Neural cell (in vitro differentiated cells): Measurements from ENCODE around the gene CAGE1. TPM values are rescaled to one million over a fixed set of nuclear protein-coding genes. Genes with fewer than 3 reads are reported as not detected.
"Not testable (repeated sequence)": the region's sequence is repeated elsewhere in the genome, so short reads cannot be mapped to it uniquely, and the experiment has no call there.

Experiments used
- H2AFZ ChIP-seq: fragments of 200-600, 300-800 bp; sonication (generic), shearing (Covaris generic); 2 replicates; pipeline ENCODE4 v1.6.0; 2014; ENCODE audit warnings: low read depth, mild to moderate bottlenecking, antibody characterized with exemption, low read length, moderate library complexity
- H3F3A ChIP-seq: fragments of 200-600 bp; shearing (Covaris generic); 2 replicates; pipeline ENCODE4 v1.6.1; 2016; ENCODE audit warnings: mild to moderate bottlenecking, moderate library complexity, mixed read lengths, antibody characterized with exemption, low read length; ENCODE audit not compliant: insufficient read depth, poor library complexity, severe bottlenecking
- H3K27ac ChIP-seq: fragments of 200-600, 300-800 bp; sonication (generic), shearing (Covaris generic); 2 replicates; pipeline ENCODE4 v1.5.1; 2014; ENCODE audit warnings: mild to moderate bottlenecking, low read length, moderate library complexity
- H3K27me3 ChIP-seq: fragments of 300-800, 200-600 bp; sonication (generic), shearing (Covaris generic); 2 replicates; pipeline ENCODE4 v1.6.0; 2014; ENCODE audit warnings: mild to moderate bottlenecking, low read depth, low read length, moderate library complexity; ENCODE audit not compliant: insufficient read depth
- H3K36me3 ChIP-seq: fragments of 300-800, 200-600 bp; sonication (generic), shearing (Covaris generic); 2 replicates; pipeline ENCODE4 v1.5.1; 2014; ENCODE audit warnings: mild to moderate bottlenecking, antibody characterized with exemption, low read length, moderate library complexity; ENCODE audit not compliant: insufficient read depth
- H3K4me2 ChIP-seq: fragments of 300-800, 200-600 bp; sonication (generic), shearing (Covaris generic); 2 replicates; pipeline ENCODE4 v1.6.0; 2014; ENCODE audit warnings: mild to moderate bottlenecking, low read length
- H3K4me3 ChIP-seq: fragments of 300-800, 200-600 bp; sonication (generic), shearing (Covaris generic); 2 replicates; pipeline ENCODE4 v1.5.1; 2014; ENCODE audit warnings: mild to moderate bottlenecking, low read length, moderate library complexity
- H3K79me2 ChIP-seq: fragments of 200-600 bp; shearing (Covaris generic); replicated peaks from 2 replicates; pipeline ENCODE4 v1.6.0; 2014; ENCODE audit warnings: mild to moderate bottlenecking, low read length, moderate library complexity; ENCODE audit not compliant: insufficient read depth
- H3K9ac ChIP-seq: fragments of 300-800, 200-600 bp; sonication (generic), shearing (Covaris generic); 2 replicates; pipeline ENCODE4 v1.6.1; 2016; ENCODE audit warnings: mild to moderate bottlenecking, low read length, mixed read lengths
- H3K9me2 ChIP-seq: fragments of 200-600 bp; shearing (Covaris generic); 2 replicates; pipeline ENCODE4 v1.6.1; 2016; ENCODE audit warnings: mild to moderate bottlenecking, low read length, mixed read lengths; ENCODE audit not compliant: insufficient read depth
- H3K9me3 ChIP-seq: fragments of 200-600, 300-800 bp; sonication (generic), shearing (Covaris generic); 2 replicates; pipeline ENCODE4 v1.6.1; 2016; ENCODE audit warnings: mild to moderate bottlenecking, mixed run types, low read length, moderate library complexity, mixed read lengths
- H4K20me1 ChIP-seq: fragments of 200-600 bp; shearing (Covaris generic); 2 replicates; pipeline ENCODE4 v1.6.1; 2016; ENCODE audit warnings: mild to moderate bottlenecking, mixed run types; ENCODE audit not compliant: insufficient read depth
- CTCF ChIP-seq: fragments of 450-650 bp; IDR thresholded peaks from 2 replicates; pipeline ENCODE4 v1.5.1; 2014; ENCODE audit warnings: antibody characterized with exemption, mild to moderate bottlenecking, moderate library complexity; ENCODE audit not compliant: poor library complexity, severe bottlenecking
- EP300 ChIP-seq: fragments of 450-650 bp; conservative IDR thresholded peaks from 2 replicates; pipeline ENCODE4 v1.6.1; 2014; ENCODE audit warnings: antibody characterized with exemption, mild to moderate bottlenecking, moderate library complexity; ENCODE audit not compliant: poor library complexity, severe bottlenecking
- EZH2 ChIP-seq: fragments of 200-600, 300-800 bp; shearing (Covaris generic), sonication (generic); IDR thresholded peaks from 2 replicates; pipeline ENCODE4 v1.6.1; 2014; ENCODE audit warnings: antibody characterized with exemption, low read length, borderline replicate concordance, mild to moderate bottlenecking; ENCODE audit not compliant: insufficient read depth, poor library complexity, severe bottlenecking
- MXI1 ChIP-seq: fragments of 450-650 bp; conservative IDR thresholded peaks from 2 replicates; pipeline ENCODE4 v1.6.1; 2014; ENCODE audit warnings: antibody characterized with exemption, mild to moderate bottlenecking; ENCODE audit not compliant: poor library complexity, severe bottlenecking
- POLR2AphosphoS5 ChIP-seq: IDR thresholded peaks from 2 replicates; pipeline ENCODE4 v1.6.1; 2012
- RAD21 ChIP-seq: fragments of 450-650 bp; conservative IDR thresholded peaks from 2 replicates; pipeline ENCODE4 v1.6.1; 2014; ENCODE audit warnings: antibody characterized with exemption, mild to moderate bottlenecking, moderate library complexity
- SMC3 ChIP-seq: fragments of 450-650 bp; conservative IDR thresholded peaks from 2 replicates; pipeline ENCODE4 v1.6.1; 2014; ENCODE audit warnings: antibody characterized with exemption, mild to moderate bottlenecking, moderate library complexity; ENCODE audit not compliant: poor library complexity
- TAF1 ChIP-seq: IDR thresholded peaks from 2 replicates; pipeline ENCODE4 v1.6.1; 2012; ENCODE audit warnings: low read depth
- polyA plus RNA-seq: library from polyadenylated mRNA; depleted of rRNA; stranded (reverse); fragments of >200 nt; gene quantifications from 2 replicates; pipeline ENCODE4 v1.2.3, GENCODE V29; 2014
- TF ChIP-seq, protein P1 (sequence below): IDR thresholded peaks from 2 replicates; pipeline ENCODE4 v1.6.1; 2012; ENCODE audit warnings: borderline replicate concordance

The CAGE1 gene
- polyA plus RNA-seq, 1 donor from 2014 or later: not detected

DNA sequence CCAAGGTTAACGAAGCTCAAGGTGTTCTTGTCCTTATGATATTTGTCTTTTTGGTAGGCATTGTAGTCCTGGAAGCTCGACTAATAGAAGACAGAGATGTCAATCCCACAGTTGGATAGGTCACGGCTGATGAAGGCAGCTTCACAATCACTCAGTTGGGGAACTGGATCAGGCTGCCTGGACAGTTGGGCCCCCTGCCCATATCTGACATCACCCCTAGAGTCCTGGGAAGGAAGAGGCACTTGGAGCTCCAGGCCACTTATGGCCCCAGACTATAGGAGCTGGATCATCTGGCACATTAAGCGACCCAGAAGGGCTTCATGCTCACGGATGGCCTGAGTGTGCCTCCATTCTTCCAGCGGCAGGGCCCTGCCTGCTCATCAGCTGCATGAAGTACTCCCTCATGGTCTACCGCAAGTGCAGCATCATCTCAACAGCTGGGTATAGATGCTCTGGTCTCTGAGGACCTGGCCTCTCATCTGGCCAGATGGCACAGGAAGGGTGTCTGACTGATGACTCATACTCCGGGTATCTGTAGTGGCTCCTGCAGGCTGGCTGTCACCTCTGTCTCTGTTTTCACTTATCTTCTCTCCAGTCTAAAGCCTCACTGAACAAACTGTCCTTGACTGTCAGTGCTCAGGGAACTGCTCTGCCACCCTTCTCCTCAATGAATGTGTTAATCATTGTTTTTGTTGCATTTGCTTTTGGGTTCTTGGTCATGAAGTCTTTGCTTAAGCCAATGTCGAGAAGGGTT, 47.4 kb downstream of the CAGE1 start:
- no peak overlapping the region for H3K4me2 ChIP-seq
- no peaks in the 10 kb centered on the region for H3K79me2 ChIP-seq
- H3K9me2 ChIP-seq: no peaks in the 10 kb centered on the region
- H3K36me3 ChIP-seq: no peaks in the 10 kb centered on the region
- H3K9ac ChIP-seq: no peak overlapping the region
- H3K27me3 ChIP-seq: no peaks in the 10 kb centered on the region
- H3F3A ChIP-seq: no peaks in the 10 kb centered on the region
- no peaks in the 10 kb centered on the region for H3K9me3 ChIP-seq
- no peak overlapping the region for H2AFZ ChIP-seq
- H4K20me1 ChIP-seq: no peaks in the 10 kb centered on the region
- TF ChIP-seq EZH2 (no peak), EP300 (no peak), MXI1 (no peak), CTCF (no peak), RAD21 (no peak), POLR2AphosphoS5 (no peak), SMC3 (no peak), TAF1 (no peak)
- TF ChIP-seq, protein P1, sequence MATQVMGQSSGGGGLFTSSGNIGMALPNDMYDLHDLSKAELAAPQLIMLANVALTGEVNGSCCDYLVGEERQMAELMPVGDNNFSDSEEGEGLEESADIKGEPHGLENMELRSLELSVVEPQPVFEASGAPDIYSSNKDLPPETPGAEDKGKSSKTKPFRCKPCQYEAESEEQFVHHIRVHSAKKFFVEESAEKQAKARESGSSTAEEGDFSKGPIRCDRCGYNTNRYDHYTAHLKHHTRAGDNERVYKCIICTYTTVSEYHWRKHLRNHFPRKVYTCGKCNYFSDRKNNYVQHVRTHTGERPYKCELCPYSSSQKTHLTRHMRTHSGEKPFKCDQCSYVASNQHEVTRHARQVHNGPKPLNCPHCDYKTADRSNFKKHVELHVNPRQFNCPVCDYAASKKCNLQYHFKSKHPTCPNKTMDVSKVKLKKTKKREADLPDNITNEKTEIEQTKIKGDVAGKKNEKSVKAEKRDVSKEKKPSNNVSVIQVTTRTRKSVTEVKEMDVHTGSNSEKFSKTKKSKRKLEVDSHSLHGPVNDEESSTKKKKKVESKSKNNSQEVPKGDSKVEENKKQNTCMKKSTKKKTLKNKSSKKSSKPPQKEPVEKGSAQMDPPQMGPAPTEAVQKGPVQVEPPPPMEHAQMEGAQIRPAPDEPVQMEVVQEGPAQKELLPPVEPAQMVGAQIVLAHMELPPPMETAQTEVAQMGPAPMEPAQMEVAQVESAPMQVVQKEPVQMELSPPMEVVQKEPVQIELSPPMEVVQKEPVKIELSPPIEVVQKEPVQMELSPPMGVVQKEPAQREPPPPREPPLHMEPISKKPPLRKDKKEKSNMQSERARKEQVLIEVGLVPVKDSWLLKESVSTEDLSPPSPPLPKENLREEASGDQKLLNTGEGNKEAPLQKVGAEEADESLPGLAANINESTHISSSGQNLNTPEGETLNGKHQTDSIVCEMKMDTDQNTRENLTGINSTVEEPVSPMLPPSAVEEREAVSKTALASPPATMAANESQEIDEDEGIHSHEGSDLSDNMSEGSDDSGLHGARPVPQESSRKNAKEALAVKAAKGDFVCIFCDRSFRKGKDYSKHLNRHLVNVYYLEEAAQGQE: no peak
- H3K27ac ChIP-seq: no peak overlapping the region
- H3K4me3 ChIP-seq: no peak overlapping the region

GRCh38 chr6:7341271-7341670, 48.3 kb downstream of the CAGE1 start:
- Histone ChIP-seq H3K4me2 (no peak overlapping the region), H3K9ac (no peak overlapping the region), H4K20me1 (no peaks in the 10 kb centered on the region), H3F3A (no peaks in the 10 kb centered on the region), H3K27me3 (no peaks in the 10 kb centered on the region), H3K9me2 (no peaks in the 10 kb centered on the region), H3K36me3 (no peaks in the 10 kb centered on the region), H3K27ac (no peak overlapping the region), H3K79me2 (no peaks in the 10 kb centered on the region), H2AFZ (no peak overlapping the region), H3K9me3 (no peaks in the 10 kb centered on the region), H3K4me3 (no peak overlapping the region)
- TF ChIP-seq, protein P1: no peak
- TF ChIP-seq POLR2AphosphoS5 (no peak), EP300 (no peak), RAD21 (no peak)

GRCh38 chr6:7339007-7339732, 50.4 kb downstream of the CAGE1 start:
- H3K36me3 ChIP-seq, H3K9me2 ChIP-seq, H3K79me2 ChIP-seq, H3K27me3 ChIP-seq, H3K9ac ChIP-seq, H3K4me3 ChIP-seq, H2AFZ ChIP-seq, H4K20me1 ChIP-seq, H3K9me3 ChIP-seq, H3K27ac ChIP-seq, H3K4me2 ChIP-seq, H3F3A ChIP-seq: not testable (repeated sequence)
